CD14-positive monocyte (primary cell): ENCODE results near the gene PLXNA4. TPM values are rescaled to one million over a fixed set of nuclear protein-coding genes. Genes with fewer than 3 reads are reported as not detected.

ENCODE experiments used
- DNase-seq, 3 donors: peaks; one replicate each; pipeline ENCODE4 v3.0.0-alpha.2; 2011 to 2022
- H2AFZ ChIP-seq: 2 replicates; pipeline ENCODE4 v1.6.0; 2012; ENCODE audit warnings: mild to moderate bottlenecking, low read depth, low read length, inconsistent platforms; ENCODE audit not compliant: insufficient read depth, poor library complexity, severe bottlenecking
- H3K27ac ChIP-seq, 2 donors: 1 replicate in 1 of 2; 2 replicates in 1 of 2; pipeline ENCODE4 v1.5.1; 2012 to 2013; ENCODE audit warnings: low read length in 2 of 2, control low read depth in 1 of 2, inconsistent platforms in 1 of 2, low read depth in 1 of 2, mild to moderate bottlenecking in 1 of 2
- H3K27me3 ChIP-seq, 2 donors: one replicate each; pipeline versions ENCODE4 v1.6.0 to v1.6.1; 2011 to 2013; ENCODE audit warnings: low read length in 2 of 2; ENCODE audit not compliant: control insufficient read depth in 2 of 2, insufficient read depth in 2 of 2
- H3K36me3 ChIP-seq, 2 donors: replicated peaks in 1 of 2; 1 replicate in 1 of 2; 2 replicates in 1 of 2; pipeline versions ENCODE4 v1.5.1 to v1.6.1; 2012 to 2013; ENCODE audit warnings: low read length in 2 of 2, control low read depth in 1 of 2, inconsistent platforms in 1 of 2, mild to moderate bottlenecking in 1 of 2; ENCODE audit not compliant: insufficient read depth in 2 of 2, control insufficient read depth in 1 of 2
- H3K4me1 ChIP-seq, 2 donors: 1 replicate in 1 of 2; 2 replicates in 1 of 2; pipeline versions ENCODE4 v1.5.1 to v1.6.1; 2012 to 2013; ENCODE audit warnings: low read length in 2 of 2, control low read depth in 1 of 2, inconsistent platforms in 1 of 2, mild to moderate bottlenecking in 1 of 2, moderate library complexity in 1 of 2; ENCODE audit not compliant: insufficient read depth in 2 of 2, control insufficient read depth in 1 of 2
- H3K4me2 ChIP-seq: replicated peaks from 2 replicates; pipeline ENCODE3; 2012; ENCODE audit warnings: low read length, moderate library complexity, mild to moderate bottlenecking; ENCODE audit not compliant: poor library complexity, severe bottlenecking; ENCODE audit errors: extremely low read depth
- H3K4me3 ChIP-seq, 3 experiments: fragments of 200-600 bp in 1 of 3; sonication (generic) in 1 of 3; replicated peaks in 1 of 3; 1 replicate in 2 of 3; 2 replicates in 1 of 3; pipeline ENCODE4 v1.5.1; 2011 to 2013; ENCODE audit warnings: low read length in 3 of 3, mild to moderate bottlenecking in 3 of 3, control low read depth in 2 of 3, low read depth in 2 of 3, inconsistent platforms in 1 of 3, moderate library complexity in 1 of 3
- H3K79me2 ChIP-seq: 2 replicates; pipeline ENCODE4 v1.6.0; 2012; ENCODE audit warnings: mild to moderate bottlenecking, control low read depth, inconsistent platforms, low read length, moderate library complexity; ENCODE audit not compliant: insufficient read depth
- H3K9ac ChIP-seq: 2 replicates; pipeline ENCODE4 v1.6.0; 2017; ENCODE audit warnings: low read length, mild to moderate bottlenecking; ENCODE audit not compliant: insufficient read depth, poor library complexity, severe bottlenecking
- H3K9me3 ChIP-seq, 2 donors: replicated peaks in 1 of 2; 1 replicate in 1 of 2; 2 replicates in 1 of 2; pipeline versions ENCODE4 v1.5.1 to v1.6.1; 2012 to 2013; ENCODE audit warnings: low read length in 2 of 2, control low read depth in 1 of 2; ENCODE audit not compliant: control insufficient read depth in 1 of 2, insufficient read depth in 1 of 2
- H4K20me1 ChIP-seq: 2 replicates; pipeline ENCODE4 v1.6.0; 2012; ENCODE audit warnings: mild to moderate bottlenecking, low read length, control low read depth, moderate library complexity; ENCODE audit not compliant: insufficient read depth
- H3K27ac Mint-ChIP-seq, 7 donors: one replicate each; pipeline ENCODE4 v1.8.0; 2020; ENCODE audit warnings: mild to moderate bottlenecking in 7 of 7, mixed read lengths in 7 of 7, moderate library complexity in 6 of 7, inconsistent platforms in 2 of 7
- H3K27me3 Mint-ChIP-seq, 3 donors: one replicate each; pipeline ENCODE4 v1.8.0; 2021 to 2022; ENCODE audit warnings: low read depth in 3 of 3, mild to moderate bottlenecking in 3 of 3, mixed read lengths in 3 of 3, moderate library complexity in 3 of 3, inconsistent platforms in 1 of 3
- H3K36me3 Mint-ChIP-seq, 2 donors: one replicate each; pipeline ENCODE4 v1.8.0; 2020; ENCODE audit warnings: mixed read lengths in 2 of 2, inconsistent platforms in 1 of 2, mild to moderate bottlenecking in 1 of 2
- H3K4me1 Mint-ChIP-seq: one replicate; pipeline ENCODE4 v1.8.0; 2020; ENCODE audit warnings: mild to moderate bottlenecking, mixed read lengths
- H3K4me3 Mint-ChIP-seq, 2 donors: one replicate each; pipeline ENCODE4 v1.8.0; 2020; ENCODE audit warnings: mild to moderate bottlenecking in 2 of 2, mixed read lengths in 2 of 2, moderate library complexity in 1 of 2
- H3K9me3 Mint-ChIP-seq, 7 donors: one replicate each; pipeline ENCODE4 v1.8.0; 2020 to 2022; ENCODE audit warnings: mixed read lengths in 7 of 7, mild to moderate bottlenecking in 6 of 7, moderate library complexity in 6 of 7, inconsistent platforms in 2 of 7
- WGBS: methylation state at CpG from one replicate; pipeline ENCODE4 v1.1.5; 2013; ENCODE audit warnings: missing lambda C conversion rate; ENCODE audit not compliant: insufficient coverage; 5-methylcytosine and 5-hydroxymethylcytosine counted together
- intact Hi-C, 2 donors: fragments of 100-400 bp; cut with micrococcal nuclease; formaldehyde crosslinking; loops; one replicate each; pipeline versions ENCODE4 v1.15.0 to v1.15.1; 2023
- polyA plus RNA-seq, 3 donors: library from polyadenylated mRNA; depleted of rRNA in 1 of 3; unstranded in 2 of 3; stranded (reverse) in 1 of 3; fragments of 300-500 nt in 2 of 3; fragments of >200 nt in 1 of 3; fragmentation: Illumina TruSeq in 2 of 3; gene quantifications; 1 replicate in 2 of 3; 2 replicates in 1 of 3; pipeline ENCODE4 v1.2.3, GENCODE V29; 2012 to 2021
- TF ChIP-seq, protein P1 (sequence below): fragments of 200-600 bp; IDR thresholded peaks from one replicate; pipeline ENCODE4 v1.8.0; 2022; ENCODE audit warnings: antibody characterized with exemption, mild to moderate bottlenecking

Gene PLXNA4
- polyA plus RNA-seq, 3 donors, result not detected

DNA sequence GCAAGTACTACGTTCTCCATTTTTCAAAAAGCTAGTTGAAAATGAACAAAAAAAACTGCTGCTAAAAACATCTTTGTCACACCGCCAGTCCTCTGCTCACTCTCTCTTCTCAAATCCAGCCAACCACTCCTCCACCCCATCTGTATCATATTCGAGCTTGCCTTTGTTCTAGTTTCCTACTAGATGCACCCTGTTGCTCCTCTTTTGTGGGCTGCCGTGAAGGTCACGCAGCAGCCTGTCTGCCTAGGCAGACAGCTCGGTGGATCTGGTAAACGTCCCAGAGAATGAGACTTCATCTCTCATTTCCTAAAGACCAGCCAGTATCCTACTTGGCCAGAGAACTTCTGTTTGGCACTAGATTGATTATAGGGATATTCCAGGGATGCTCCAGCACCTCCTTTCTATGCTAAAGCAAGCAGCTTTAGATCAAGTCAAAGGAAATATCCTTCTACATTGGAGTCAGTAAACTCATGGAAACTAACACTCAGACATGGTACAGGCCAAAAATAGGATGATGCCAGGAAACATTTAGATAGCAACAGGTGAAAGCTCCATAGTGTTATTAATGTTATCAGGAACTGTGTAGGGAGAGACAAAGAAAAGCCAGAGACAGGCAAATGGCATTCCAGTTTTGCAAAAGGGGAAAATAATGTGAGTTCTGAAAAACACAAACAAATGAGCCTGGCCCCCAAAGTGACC is 8.7 kb upstream of the PLXNA4 start:
- no peak for DNase-seq
- H3K4me2 ChIP-seq, result no peak overlapping the region
- no peaks in the 10 kb centered on the region for H3K9me3 ChIP-seq
- no peak overlapping the region for H3K9ac ChIP-seq
- H3K79me2 ChIP-seq, result no peaks in the 10 kb centered on the region
- H3K9me3 Mint-ChIP-seq, result peaks cover 0 to 3% (median 0%) of the 10 kb centered on the region in 7 donors
- TF ChIP-seq, protein P1, sequence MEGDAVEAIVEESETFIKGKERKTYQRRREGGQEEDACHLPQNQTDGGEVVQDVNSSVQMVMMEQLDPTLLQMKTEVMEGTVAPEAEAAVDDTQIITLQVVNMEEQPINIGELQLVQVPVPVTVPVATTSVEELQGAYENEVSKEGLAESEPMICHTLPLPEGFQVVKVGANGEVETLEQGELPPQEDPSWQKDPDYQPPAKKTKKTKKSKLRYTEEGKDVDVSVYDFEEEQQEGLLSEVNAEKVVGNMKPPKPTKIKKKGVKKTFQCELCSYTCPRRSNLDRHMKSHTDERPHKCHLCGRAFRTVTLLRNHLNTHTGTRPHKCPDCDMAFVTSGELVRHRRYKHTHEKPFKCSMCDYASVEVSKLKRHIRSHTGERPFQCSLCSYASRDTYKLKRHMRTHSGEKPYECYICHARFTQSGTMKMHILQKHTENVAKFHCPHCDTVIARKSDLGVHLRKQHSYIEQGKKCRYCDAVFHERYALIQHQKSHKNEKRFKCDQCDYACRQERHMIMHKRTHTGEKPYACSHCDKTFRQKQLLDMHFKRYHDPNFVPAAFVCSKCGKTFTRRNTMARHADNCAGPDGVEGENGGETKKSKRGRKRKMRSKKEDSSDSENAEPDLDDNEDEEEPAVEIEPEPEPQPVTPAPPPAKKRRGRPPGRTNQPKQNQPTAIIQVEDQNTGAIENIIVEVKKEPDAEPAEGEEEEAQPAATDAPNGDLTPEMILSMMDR, result no peak
- no peak overlapping the region for H3K27ac ChIP-seq
- H3K27ac Mint-ChIP-seq, result no peak overlapping the region
- H3K4me3 Mint-ChIP-seq, result no peak overlapping the region
- H3K36me3 ChIP-seq, result no peaks in the 10 kb centered on the region
- no peak overlapping the region for H2AFZ ChIP-seq
- WGBS, result 89% methylated on average over 4 of the region's 7 CpGs
- H3K27me3 Mint-ChIP-seq, result peaks cover 4 to 17% (median 8%) of the 10 kb centered on the region in 3 donors
- no peaks in the 10 kb centered on the region for H3K4me1 ChIP-seq
- peaks cover 4 to 5% of the 10 kb centered on the region in 2 donors for H3K27me3 ChIP-seq
- no peaks in the 10 kb centered on the region for H4K20me1 ChIP-seq
- intact Hi-C loops, result loop anchor here (5.0 to 10.0 kb wide), 2 partner anchors 188 to 890 kb away; no protein-coding TSS in a partner anchor
- no peaks in the 10 kb centered on the region for H3K36me3 Mint-ChIP-seq
- no peaks in the 10 kb centered on the region for H3K4me1 Mint-ChIP-seq
- no peak overlapping the region for H3K4me3 ChIP-seq

DNA sequence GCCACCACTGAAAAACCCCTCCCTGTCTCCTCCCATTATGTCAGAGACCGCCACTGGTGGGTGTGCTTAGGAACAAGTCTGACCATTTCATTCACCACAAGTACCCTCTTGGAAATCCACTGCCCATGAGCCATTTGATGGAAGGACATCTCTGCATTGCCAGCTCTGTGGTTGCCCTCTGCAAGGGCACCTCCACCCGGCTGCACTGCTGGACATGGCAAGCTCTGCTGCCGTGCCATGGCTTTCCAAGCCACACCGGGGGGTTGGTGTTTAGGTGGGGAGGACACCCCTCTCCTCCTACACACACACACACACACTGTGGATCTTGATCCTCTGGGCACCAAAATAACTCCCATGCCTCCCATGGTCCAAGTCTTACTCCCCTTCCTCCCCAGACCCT is 5.2 kb upstream of the PLXNA4 start:
- Histone ChIP-seq H2AFZ (no peak overlapping the region), H3K4me3 (no peak overlapping the region), H3K79me2 (no peaks in the 10 kb centered on the region), H3K9ac (no peak overlapping the region), H3K4me2 (no peak overlapping the region), H3K36me3 (no peaks in the 10 kb centered on the region), H3K9me3 (peaks cover 0 to 11% of the 10 kb centered on the region in 2 donors), H3K4me1 (peaks cover 0 to under 1% of the 10 kb centered on the region in 2 donors), H3K27ac (no peak overlapping the region), H4K20me1 (no peaks in the 10 kb centered on the region), H3K27me3 (peaks cover 29 to 32% of the 10 kb centered on the region in 2 donors)
- no peak for DNase-seq
- WGBS, result no CpG with 5 or more reads among the region's 4 CpGs
- Mint-ChIP-seq H3K4me1 (peaks cover 5% of the 10 kb centered on the region), H3K27me3 (peaks cover 28 to 38% (median 35%) of the 10 kb centered on the region in 3 donors), H3K4me3 (no peak overlapping the region), H3K27ac (no peak overlapping the region), H3K9me3 (peaks cover 0 to 7% (median 2%) of the 10 kb centered on the region in 7 donors), H3K36me3 (no peaks in the 10 kb centered on the region)
- intact Hi-C loops, result loop anchor here (2.0 to 10.0 kb wide), 5 partner anchors 184 to 891 kb away; no protein-coding TSS in a partner anchor
- TF ChIP-seq, protein P1, result no peak
